ENCODE data around the gene MOAP1. TPM values are rescaled to one million over a fixed set of nuclear protein-coding genes. Genes with fewer than 3 reads are reported as not detected.
"Not testable (repeated sequence)": the region's sequence is repeated elsewhere in the genome, so short reads cannot be mapped to it uniquely, and the experiment has no call there.

The MOAP1 gene
- total RNA-seq, 3 donors from 2014 or later: 29.0 to 35.9 (median 31.1) TPM

GRCh38 chr14:93183596-93184317, 940 bp downstream of the MOAP1 start:
- no peak for DNase-seq (ENCODE audit: low spot score in 2 of 2)
- peaks cover 0 to 20% of the 10 kb centered on the region in 2 donors for H3K4me1 ChIP-seq
- H3K4me3 ChIP-seq: peak overlapping the region; percentile 92 to 97 (median 96)
- no peaks in the 10 kb centered on the region for H3K9me3 ChIP-seq
- intact Hi-C loops (cut with DNase I; ENCODE audit: low total_unique reads): no loop called here
- TF ChIP-seq POLR2A (IDR thresholded peaks at IDR 0.05) (no peak), POLR2AphosphoS5 (IDR thresholded peaks at IDR 0.05) (no peak), CTCF (IDR thresholded peaks at IDR 0.05) (no peak)
- peak overlapping the region; percentile 92 to 98 for H3K27ac ChIP-seq
- H3K27me3 ChIP-seq: no peaks in the 10 kb centered on the region
- H3K36me3 ChIP-seq: no peaks in the 10 kb centered on the region

- no peak overlapping the region for H3K27ac ChIP-seq
- no peaks in the 10 kb centered on the region for H3K36me3 ChIP-seq
- H3K9me3 ChIP-seq: no peaks in the 10 kb centered on the region
- intact Hi-C loops (cut with DNase I; ENCODE audit: low total_unique reads): no loop called here
- no peak overlapping the region for H3K4me3 ChIP-seq
- TF ChIP-seq POLR2A (IDR thresholded peaks at IDR 0.05) (no peak), POLR2AphosphoS5 (IDR thresholded peaks at IDR 0.05) (no peak), CTCF (IDR thresholded peaks at IDR 0.05) (no peak)
- DNase-seq (ENCODE audit: low spot score in 2 of 2): no peak
- no peaks in the 10 kb centered on the region for H3K27me3 ChIP-seq
- no peaks in the 10 kb centered on the region for H3K4me1 ChIP-seq
These were observed 9.2 kb downstream of the MOAP1 start for GRCh38 chr14:93175492-93175891.

- H3K4me3 ChIP-seq; H3K27me3 ChIP-seq; intact Hi-C loops (cut with DNase I; ENCODE audit: low total_unique reads); H3K9me3 ChIP-seq; H3K4me1 ChIP-seq; H3K36me3 ChIP-seq; H3K27ac ChIP-seq; DNase-seq (ENCODE audit: low spot score in 2 of 2): not testable (repeated sequence)
These were observed 10.0 kb downstream of the MOAP1 start for GRCh38 chr14:93174731-93175130.

GRCh38 chr14:93173943-93174395, 10.7 kb downstream of the MOAP1 start:
- Histone ChIP-seq H3K36me3 (no peaks in the 10 kb centered on the region), H3K4me3 (no peak overlapping the region), H3K4me1 (no peaks in the 10 kb centered on the region), H3K27me3 (no peaks in the 10 kb centered on the region), H3K27ac (no peak overlapping the region), H3K9me3 (no peaks in the 10 kb centered on the region)
- no peak for TF ChIP-seq POLR2AphosphoS5 (IDR thresholded peaks at IDR 0.05)
- no peak for TF ChIP-seq CTCF (IDR thresholded peaks at IDR 0.05)
- no peak for TF ChIP-seq POLR2A (IDR thresholded peaks at IDR 0.05)
- DNase-seq (ENCODE audit: low spot score in 2 of 2): no peak
- intact Hi-C loops (cut with DNase I; ENCODE audit: low total_unique reads): no loop called here

- Histone ChIP-seq H3K9me3 (no peaks in the 10 kb centered on the region), H3K4me3 (no peak overlapping the region), H3K4me1 (no peaks in the 10 kb centered on the region), H3K36me3 (no peaks in the 10 kb centered on the region), H3K27me3 (no peaks in the 10 kb centered on the region), H3K27ac (no peak overlapping the region)
- no peak for DNase-seq (ENCODE audit: low spot score in 2 of 2)
- TF ChIP-seq CTCF (IDR thresholded peaks at IDR 0.05) (no peak), POLR2AphosphoS5 (IDR thresholded peaks at IDR 0.05) (no peak), POLR2A (IDR thresholded peaks at IDR 0.05) (no peak)
- intact Hi-C loops (cut with DNase I; ENCODE audit: low total_unique reads): no loop called here
These were observed 13.3 kb downstream of the MOAP1 start for GRCh38 chr14:93171376-93171775.

- H3K36me3 ChIP-seq; H3K4me3 ChIP-seq; intact Hi-C loops (cut with DNase I; ENCODE audit: low total_unique reads); H3K9me3 ChIP-seq; H3K4me1 ChIP-seq; DNase-seq (ENCODE audit: low spot score in 2 of 2); H3K27ac ChIP-seq; H3K27me3 ChIP-seq: not testable (repeated sequence)
These were observed 14.6 kb downstream of the MOAP1 start for GRCh38 chr14:93170141-93170540.

- H3K9me3 ChIP-seq; H3K4me1 ChIP-seq; H3K4me3 ChIP-seq; H3K27me3 ChIP-seq; DNase-seq (ENCODE audit: low spot score in 2 of 2); intact Hi-C loops (cut with DNase I; ENCODE audit: low total_unique reads); H3K36me3 ChIP-seq; H3K27ac ChIP-seq: not testable (repeated sequence)
These were observed 15.1 kb downstream of the MOAP1 start for GRCh38 chr14:93169619-93170018.

GRCh38 chr14:93168610-93169009, 16.1 kb downstream of the MOAP1 start:
- DNase-seq (ENCODE audit: low spot score in 2 of 2); H3K36me3 ChIP-seq; intact Hi-C loops (cut with DNase I; ENCODE audit: low total_unique reads); H3K27ac ChIP-seq; H3K27me3 ChIP-seq; H3K9me3 ChIP-seq; H3K4me1 ChIP-seq; H3K4me3 ChIP-seq: not testable (repeated sequence)

All from breast epithelium (tissue), 4 donors.